RCC 7860 (cell line): ENCODE measurements around the gene DPPA5.
"Not testable (repeated sequence)": the region's sequence is repeated elsewhere in the genome, so short reads cannot be mapped to it uniquely, and the experiment has no call there.

Experiments used
- DNase-seq: peaks from one replicate; pipeline ENCODE4 v3.0.0-alpha.2; 2015; ENCODE audit warnings: low spot score
- FAIRE-seq: peaks from 2 replicates; lab custom pipeline; 2012; peaks lifted over from hg19 to GRCh38; lab: Jason Lieb, UNC

Gene DPPA5

GRCh38 chr6:73308712-73309534 is 45.2 kb downstream of the DPPA5 start:
- FAIRE-seq: no peak
- DNase-seq: no peak

GRCh38 chr6:73303773-73304172 is 50.3 kb downstream of the DPPA5 start:
- DNase-seq, FAIRE-seq: not testable (repeated sequence)
